ENCODE measurements around the gene HSPD1.

DNA sequence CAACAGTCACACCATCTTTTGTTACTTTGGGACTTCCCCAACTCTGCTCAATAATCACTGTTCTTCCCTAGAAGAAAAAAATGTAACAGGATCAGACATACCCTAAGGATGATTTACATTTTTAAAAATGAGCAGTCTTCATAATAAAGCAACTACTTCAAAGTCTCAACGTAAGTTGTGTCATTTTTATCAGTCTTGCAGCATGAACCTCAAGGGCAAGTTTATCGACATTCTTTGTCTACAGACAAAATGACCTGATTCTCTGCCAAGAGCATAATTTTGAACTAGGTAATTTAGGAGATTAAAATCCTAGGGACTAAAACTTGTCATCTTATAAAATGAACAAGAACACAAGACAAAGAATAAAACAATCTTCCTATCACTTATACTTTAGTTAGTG, 2.3 kb downstream of the HSPD1 start:
- TF ChIP-seq, protein P1, sequence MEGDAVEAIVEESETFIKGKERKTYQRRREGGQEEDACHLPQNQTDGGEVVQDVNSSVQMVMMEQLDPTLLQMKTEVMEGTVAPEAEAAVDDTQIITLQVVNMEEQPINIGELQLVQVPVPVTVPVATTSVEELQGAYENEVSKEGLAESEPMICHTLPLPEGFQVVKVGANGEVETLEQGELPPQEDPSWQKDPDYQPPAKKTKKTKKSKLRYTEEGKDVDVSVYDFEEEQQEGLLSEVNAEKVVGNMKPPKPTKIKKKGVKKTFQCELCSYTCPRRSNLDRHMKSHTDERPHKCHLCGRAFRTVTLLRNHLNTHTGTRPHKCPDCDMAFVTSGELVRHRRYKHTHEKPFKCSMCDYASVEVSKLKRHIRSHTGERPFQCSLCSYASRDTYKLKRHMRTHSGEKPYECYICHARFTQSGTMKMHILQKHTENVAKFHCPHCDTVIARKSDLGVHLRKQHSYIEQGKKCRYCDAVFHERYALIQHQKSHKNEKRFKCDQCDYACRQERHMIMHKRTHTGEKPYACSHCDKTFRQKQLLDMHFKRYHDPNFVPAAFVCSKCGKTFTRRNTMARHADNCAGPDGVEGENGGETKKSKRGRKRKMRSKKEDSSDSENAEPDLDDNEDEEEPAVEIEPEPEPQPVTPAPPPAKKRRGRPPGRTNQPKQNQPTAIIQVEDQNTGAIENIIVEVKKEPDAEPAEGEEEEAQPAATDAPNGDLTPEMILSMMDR (IDR thresholded peaks at IDR 0.05) = no peak
- TF ChIP-seq ZFX (IDR thresholded peaks at IDR 0.05; ENCODE audit: borderline replicate concordance) = no peak
